Muscle layer of duodenum (tissue), 2 donors: ENCODE measurements around the gene EAPP.

Source experiments
- H3K27ac ChIP-seq: one replicate; pipeline ENCODE4 v1.7.0; 2013; ENCODE audit warnings: mild to moderate bottlenecking, low read length
- H3K27me3 ChIP-seq: one replicate; pipeline ENCODE4 v1.7.0; 2013; ENCODE audit warnings: low read depth, mild to moderate bottlenecking, control low read depth, low read length
- H3K36me3 ChIP-seq, 2 donors: one replicate each; pipeline ENCODE4 v1.7.0; 2013; ENCODE audit warnings: low read length in 2 of 2, control low read depth in 1 of 2, mild to moderate bottlenecking in 1 of 2; ENCODE audit not compliant: insufficient read depth in 2 of 2, control insufficient read depth in 1 of 2
- H3K4me1 ChIP-seq, 2 donors: one replicate each; pipeline ENCODE4 v1.7.0; 2013; ENCODE audit warnings: low read length in 2 of 2, mild to moderate bottlenecking in 2 of 2, control low read depth in 1 of 2, moderate library complexity in 1 of 2; ENCODE audit not compliant: insufficient read depth in 2 of 2, control insufficient read depth in 1 of 2
- H3K4me3 ChIP-seq, 2 donors: one replicate each; pipeline ENCODE4 v1.7.0; 2013; ENCODE audit warnings: low read length in 2 of 2, low read depth in 1 of 2, mild to moderate bottlenecking in 1 of 2
- H3K9me3 ChIP-seq, 2 donors: one replicate each; pipeline ENCODE4 v1.7.0; 2013; ENCODE audit warnings: low read length in 2 of 2, control low read depth in 1 of 2, mild to moderate bottlenecking in 1 of 2; ENCODE audit not compliant: control insufficient read depth in 1 of 2
- donor health status: healthy.

The EAPP gene

GRCh38 chr14:34475163-34475562, 64.3 kb downstream of the EAPP start:
- Histone ChIP-seq H3K9me3 (no peaks in the 10 kb centered on the region), H3K27me3 (no peaks in the 10 kb centered on the region), H3K4me3 (no peak overlapping the region), H3K36me3 (no peaks in the 10 kb centered on the region), H3K27ac (no peak overlapping the region), H3K4me1 (no peaks in the 10 kb centered on the region)

- Histone ChIP-seq H3K9me3 (no peaks in the 10 kb centered on the region), H3K4me1 (no peaks in the 10 kb centered on the region), H3K36me3 (no peaks in the 10 kb centered on the region), H3K27ac (no peak overlapping the region), H3K27me3 (no peaks in the 10 kb centered on the region), H3K4me3 (no peak overlapping the region)
Measured at GRCh38 chr14:34474187-34474679, 65.3 kb downstream of the EAPP start.

GRCh38 chr14:34472706-34473279, 66.7 kb downstream of the EAPP start:
- no peak overlapping the region for H3K27ac ChIP-seq
- no peak overlapping the region for H3K4me3 ChIP-seq
- no peaks in the 10 kb centered on the region for H3K9me3 ChIP-seq
- H3K36me3 ChIP-seq = no peaks in the 10 kb centered on the region
- no peaks in the 10 kb centered on the region for H3K27me3 ChIP-seq
- no peaks in the 10 kb centered on the region for H3K4me1 ChIP-seq

DNA sequence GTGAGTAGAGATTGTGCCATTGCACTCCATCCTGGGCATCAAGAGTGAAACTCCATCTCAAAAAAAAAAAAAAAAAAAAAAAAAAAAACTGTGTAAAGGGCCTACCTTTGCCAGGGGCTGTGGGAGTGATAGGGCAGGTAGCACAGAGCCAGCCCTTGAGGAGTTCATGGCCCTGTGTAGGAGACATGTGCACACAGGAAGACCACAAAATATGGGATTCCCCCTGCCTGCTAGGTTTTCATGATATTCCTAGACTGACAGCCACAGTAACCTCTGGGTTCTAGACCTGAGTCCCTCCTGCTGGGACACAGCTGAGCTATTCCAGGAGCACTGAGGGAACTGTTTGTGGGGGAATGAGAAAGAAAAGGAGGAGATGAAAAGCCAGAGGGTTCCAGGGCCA, 69.2 kb downstream of the EAPP start:
- H3K27ac ChIP-seq = no peak overlapping the region
- no peaks in the 10 kb centered on the region for H3K9me3 ChIP-seq
- no peak overlapping the region for H3K4me3 ChIP-seq
- no peaks in the 10 kb centered on the region for H3K27me3 ChIP-seq
- no peaks in the 10 kb centered on the region for H3K36me3 ChIP-seq
- H3K4me1 ChIP-seq = no peaks in the 10 kb centered on the region

DNA sequence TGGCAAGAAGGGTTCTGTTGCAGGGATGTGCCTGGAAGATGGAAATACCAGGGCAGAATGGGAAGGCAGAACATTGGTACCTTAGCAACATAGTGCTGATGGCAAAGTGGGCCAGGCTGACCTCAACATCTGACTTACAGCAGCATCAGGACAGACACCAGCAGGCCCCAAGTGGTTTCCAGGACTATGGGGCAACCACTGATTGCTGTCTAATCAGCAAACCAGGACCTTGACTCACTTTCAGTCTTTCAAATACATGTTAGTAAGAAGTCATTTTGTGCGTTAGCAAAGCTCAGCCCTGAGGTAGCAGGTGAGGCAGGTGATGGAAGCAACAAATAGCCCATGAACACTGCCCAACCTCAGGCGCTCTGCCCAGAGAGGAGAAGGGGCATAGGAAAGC, 72.8 kb downstream of the EAPP start:
- Histone ChIP-seq H3K4me1 (no peaks in the 10 kb centered on the region), H3K27me3 (no peaks in the 10 kb centered on the region), H3K27ac (no peak overlapping the region), H3K36me3 (no peaks in the 10 kb centered on the region), H3K9me3 (no peaks in the 10 kb centered on the region), H3K4me3 (no peak overlapping the region)
